Activated T-cell treated with anti-CD3 and anti-CD28 coated beads, Interleukin-2, amount 50 U/mL, for 72 hours (primary cell): ENCODE data around the gene PRKG2. TPM values are rescaled to one million over a fixed set of nuclear protein-coding genes. Genes with fewer than 3 reads are reported as not detected.

ENCODE experiments used
- ATAC-seq, 2 donors: fragments of 150-1000 bp; cut with Tn5 transposase; replicated peaks in 1 of 2; 2 replicates each; pipeline ENCODE4 v1.10.0; 2021; ENCODE audit warnings: moderate library complexity in 2 of 2, mild to moderate bottlenecking in 1 of 2
- DNase-seq, 2 donors: peaks; one replicate each; pipeline ENCODE4 v3.0.0; 2021 to 2022; ENCODE audit warnings: mixed read lengths in 1 of 2
- H3K27ac Mint-ChIP-seq: one replicate; pipeline ENCODE4 v1.8.0; 2022; ENCODE audit warnings: mild to moderate bottlenecking, moderate library complexity, mixed read lengths
- H3K27me3 Mint-ChIP-seq: one replicate; pipeline ENCODE4 v1.8.0; 2022; ENCODE audit warnings: low read depth, mixed read lengths
- H3K36me3 Mint-ChIP-seq, 2 donors: one replicate each; pipeline ENCODE4 v1.8.0; 2022; ENCODE audit warnings: mixed read lengths in 2 of 2, mild to moderate bottlenecking in 1 of 2; ENCODE audit not compliant: insufficient read depth in 2 of 2
- H3K4me1 Mint-ChIP-seq: one replicate; pipeline ENCODE4 v1.8.0; 2022; ENCODE audit warnings: low read depth, mixed read lengths
- H3K4me3 Mint-ChIP-seq, 2 donors: one replicate each; pipeline ENCODE4 v1.8.0; 2022; ENCODE audit warnings: mild to moderate bottlenecking in 2 of 2, mixed read lengths in 2 of 2, moderate library complexity in 2 of 2
- H3K9me3 Mint-ChIP-seq, 2 donors: one replicate each; pipeline ENCODE4 v1.8.0; 2022; ENCODE audit warnings: mixed read lengths in 2 of 2
- total RNA-seq, 2 donors: library from RNA; stranded (reverse); gene quantifications; one replicate each; pipeline ENCODE4 v1.2.3, GENCODE V29; 2022

PRKG2 gene
- total RNA-seq, 2 donors from 2014 or later, result 0.62 TPM; not detected in 1

GRCh38 chr4:81095389-81095788 lies 119.6 kb downstream of the PRKG2 start:
- no peak for DNase-seq
- Mint-ChIP-seq H3K4me1 (no peaks in the 10 kb centered on the region), H3K4me3 (no peak overlapping the region), H3K9me3 (no peaks in the 10 kb centered on the region), H3K36me3 (no peaks in the 10 kb centered on the region), H3K27me3 (no peaks in the 10 kb centered on the region), H3K27ac (no peak overlapping the region)
- ATAC-seq, result no peak

DNA sequence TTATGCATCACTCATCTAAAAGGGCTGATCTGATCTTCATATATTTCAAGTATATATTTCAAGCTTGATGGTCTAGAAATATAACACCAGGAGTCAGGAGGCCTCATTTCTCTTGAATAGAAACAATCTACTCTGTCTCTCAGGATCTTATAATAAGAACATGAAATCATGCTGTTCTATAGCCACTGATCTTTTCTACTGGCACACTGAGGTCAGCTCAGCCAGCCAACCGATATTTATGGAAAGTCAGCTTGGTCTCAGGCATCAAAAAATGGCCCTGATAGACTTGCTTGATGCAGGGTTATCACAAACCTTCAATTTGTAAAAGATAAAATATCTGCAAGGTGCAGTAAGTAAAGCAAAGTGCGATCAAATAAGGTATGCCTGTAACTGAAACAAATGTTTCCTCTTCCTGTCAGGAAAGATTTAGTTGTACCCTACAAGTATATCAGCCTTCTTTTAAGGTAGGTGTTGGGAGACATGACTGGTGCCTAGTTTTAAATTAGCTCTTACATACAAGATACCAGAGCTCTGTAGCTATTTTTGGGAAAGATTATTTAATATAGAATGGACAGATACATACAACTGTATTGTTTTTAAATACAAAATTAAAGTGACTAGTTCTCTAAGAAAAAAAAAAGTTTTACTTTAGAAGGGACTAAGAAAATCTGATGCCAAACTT lies 121.2 kb downstream of the PRKG2 start:
- ATAC-seq (no peak), DNase-seq (no peak)
- H3K4me1 Mint-ChIP-seq, result no peaks in the 10 kb centered on the region
- H3K4me3 Mint-ChIP-seq, result no peak overlapping the region
- no peaks in the 10 kb centered on the region for H3K36me3 Mint-ChIP-seq
- H3K27ac Mint-ChIP-seq, result no peak overlapping the region
- no peaks in the 10 kb centered on the region for H3K9me3 Mint-ChIP-seq
- no peaks in the 10 kb centered on the region for H3K27me3 Mint-ChIP-seq

DNA sequence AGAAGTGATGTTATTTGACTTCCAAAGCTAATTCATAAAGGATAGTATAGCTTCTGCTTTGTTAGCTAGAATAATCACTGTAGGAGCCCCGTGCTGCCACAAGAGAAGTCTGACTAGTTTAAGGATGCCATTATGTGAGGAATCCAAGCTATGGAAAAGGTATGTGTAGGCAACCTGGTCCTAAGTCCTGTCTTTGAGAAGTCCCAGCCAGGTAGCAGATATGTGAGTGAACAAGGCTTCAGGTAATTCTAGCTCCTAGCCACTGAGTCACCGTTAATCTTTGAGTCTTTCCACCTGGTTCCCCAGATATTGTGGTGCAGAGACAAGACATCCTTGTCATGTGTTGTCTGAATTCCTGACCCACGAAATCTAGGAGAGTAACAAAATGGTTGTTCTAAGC lies 129.0 kb downstream of the PRKG2 start:
- DNase-seq, result no peak
- Mint-ChIP-seq H3K27ac (no peak overlapping the region), H3K27me3 (peaks cover 7% of the 10 kb centered on the region), H3K4me1 (no peaks in the 10 kb centered on the region), H3K36me3 (peaks cover 0 to 2% of the 10 kb centered on the region in 2 donors), H3K4me3 (no peak overlapping the region), H3K9me3 (peaks cover 0 to 2% of the 10 kb centered on the region in 2 donors)
- no peak for ATAC-seq

DNA sequence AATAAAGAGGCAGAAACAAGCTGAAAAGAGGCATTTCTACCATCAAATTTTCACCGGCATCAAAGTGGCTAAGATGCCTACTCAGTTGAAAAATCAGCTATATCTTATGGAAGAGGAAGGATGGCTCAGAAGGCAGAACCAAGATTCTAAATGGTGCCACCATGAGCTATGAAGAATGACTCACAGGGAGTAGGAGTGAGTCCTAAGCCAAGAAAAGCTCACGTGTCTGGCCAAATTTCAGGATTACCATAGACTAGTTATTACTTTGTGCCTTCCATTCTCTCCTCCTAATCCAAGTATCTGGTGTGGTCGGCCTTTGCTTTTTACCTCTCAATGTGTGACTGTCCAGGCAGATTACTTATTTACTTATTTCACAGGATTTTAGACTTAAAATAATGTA lies 129.7 kb downstream of the PRKG2 start:
- DNase-seq, result no peak

DNA sequence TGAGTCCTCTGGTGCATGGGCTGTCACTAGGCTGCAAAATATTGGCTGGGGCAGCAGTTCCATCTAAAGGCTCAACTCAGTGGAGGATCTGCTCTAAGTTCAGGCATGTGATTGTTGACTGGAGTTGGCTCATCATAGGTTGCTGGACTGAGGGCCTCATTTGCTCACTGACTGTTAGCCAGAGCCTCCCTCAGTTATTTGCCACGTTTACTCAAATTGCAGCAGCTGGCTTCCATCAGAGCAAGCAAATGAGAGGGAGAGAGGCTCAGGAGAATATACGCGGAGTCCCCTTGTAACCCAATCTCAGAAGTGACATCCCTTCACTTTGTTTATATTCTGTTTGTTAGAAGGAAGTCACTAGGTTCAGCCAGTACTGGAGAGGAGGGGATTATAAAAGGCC lies 130.4 kb downstream of the PRKG2 start:
- H3K4me3 Mint-ChIP-seq, result no peak overlapping the region
- peaks cover 0 to 2% of the 10 kb centered on the region in 2 donors for H3K36me3 Mint-ChIP-seq
- DNase-seq, result no peak
- H3K27me3 Mint-ChIP-seq, result peaks cover 19% of the 10 kb centered on the region
- ATAC-seq, result no peak
- no peak overlapping the region for H3K27ac Mint-ChIP-seq
- H3K9me3 Mint-ChIP-seq, result peaks cover 2 to 6% of the 10 kb centered on the region in 2 donors
- H3K4me1 Mint-ChIP-seq, result no peaks in the 10 kb centered on the region

More for the DNA sequence above, 129.7 kb downstream of the PRKG2 start:
- Mint-ChIP-seq H3K9me3 (peaks cover 2 to 4% of the 10 kb centered on the region in 2 donors), H3K27ac (no peak overlapping the region), H3K4me1 (no peaks in the 10 kb centered on the region), H3K36me3 (peaks cover 0 to 2% of the 10 kb centered on the region in 2 donors), H3K27me3 (peaks cover 12% of the 10 kb centered on the region), H3K4me3 (no peak overlapping the region)
- no peak for ATAC-seq

GRCh38 chr4:81084029-81084428 lies 131.0 kb downstream of the PRKG2 start:
- no peaks in the 10 kb centered on the region for H3K4me1 Mint-ChIP-seq
- H3K27ac Mint-ChIP-seq, result no peak overlapping the region
- H3K9me3 Mint-ChIP-seq, result peaks cover 2 to 6% of the 10 kb centered on the region in 2 donors
- H3K4me3 Mint-ChIP-seq, result no peak overlapping the region
- peaks cover 19% of the 10 kb centered on the region for H3K27me3 Mint-ChIP-seq
- ATAC-seq (no peak), DNase-seq (no peak)
- peaks cover 0 to 2% of the 10 kb centered on the region in 2 donors for H3K36me3 Mint-ChIP-seq

DNA sequence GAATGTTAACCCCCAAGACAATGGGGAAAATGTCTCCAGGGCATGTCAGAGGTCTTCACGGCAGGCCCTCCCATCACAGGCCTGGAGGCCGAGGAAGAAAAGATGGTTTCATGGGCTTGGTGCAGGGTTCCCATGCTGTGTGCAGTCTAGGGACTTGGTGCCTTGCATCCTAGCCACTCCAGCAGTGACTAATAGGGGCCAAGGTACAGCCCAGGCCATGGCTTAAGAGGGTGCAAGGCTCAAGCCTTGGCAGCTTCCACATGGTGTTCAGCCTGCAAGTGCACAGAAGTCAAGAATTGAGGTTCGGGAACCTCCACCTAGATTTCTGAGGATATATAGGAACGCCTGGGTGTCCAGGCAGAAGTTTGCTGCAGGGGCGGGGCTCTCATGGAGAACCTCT lies 133.9 kb downstream of the PRKG2 start:
- H3K27me3 Mint-ChIP-seq, result peaks cover 19% of the 10 kb centered on the region

GRCh38 chr4:81071013-81071412 lies 144.0 kb downstream of the PRKG2 start:
- no peak overlapping the region for H3K27ac Mint-ChIP-seq
- H3K36me3 Mint-ChIP-seq, result no peaks in the 10 kb centered on the region
- no peak for ATAC-seq
- H3K4me1 Mint-ChIP-seq, result no peaks in the 10 kb centered on the region
- H3K9me3 Mint-ChIP-seq, result no peaks in the 10 kb centered on the region
- H3K4me3 Mint-ChIP-seq, result no peak overlapping the region
- H3K27me3 Mint-ChIP-seq, result peaks cover 24% of the 10 kb centered on the region
- DNase-seq, result no peak

More for the DNA sequence above, 133.9 kb downstream of the PRKG2 start:
- Mint-ChIP-seq H3K4me1 (no peaks in the 10 kb centered on the region), H3K27ac (no peak overlapping the region), H3K36me3 (peaks cover 0 to 2% of the 10 kb centered on the region in 2 donors), H3K9me3 (peaks cover 2 to 6% of the 10 kb centered on the region in 2 donors), H3K4me3 (no peak overlapping the region)
- no peak for DNase-seq
- no peak for ATAC-seq

DNA sequence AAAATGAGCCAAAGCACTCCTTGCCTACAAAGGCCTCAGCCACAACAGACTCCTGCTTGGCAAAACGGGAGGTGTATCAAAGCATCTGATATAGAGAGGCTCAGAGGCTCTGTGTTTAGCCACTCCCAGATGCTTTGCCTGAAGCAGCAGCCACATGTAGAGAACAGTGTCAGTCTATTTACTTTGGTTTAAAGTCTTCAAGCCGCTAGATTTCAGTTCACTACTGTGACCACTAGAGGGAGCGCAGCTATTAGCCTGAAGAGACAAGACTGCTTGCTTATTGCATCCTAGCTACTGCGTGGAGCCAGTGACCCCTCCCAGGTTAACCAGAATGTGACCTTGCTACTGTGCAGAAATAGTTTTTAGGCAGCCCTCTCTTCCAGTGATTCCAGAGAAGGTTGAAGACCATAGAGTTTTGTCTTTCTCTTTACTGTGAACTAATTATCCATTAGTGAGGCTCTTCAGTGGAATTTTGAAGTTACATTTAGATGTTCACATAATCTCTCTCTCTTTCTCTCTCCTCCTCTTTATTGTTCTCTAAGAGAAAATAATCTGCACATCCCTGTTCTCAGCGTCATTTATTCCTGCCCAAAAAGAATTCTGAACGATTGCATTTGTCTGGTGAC lies 145.2 kb downstream of the PRKG2 start:
- ATAC-seq (peak; percentile 60), DNase-seq (peak; percentile 45 to 56)
- Mint-ChIP-seq H3K4me3 (no peak overlapping the region), H3K36me3 (no peaks in the 10 kb centered on the region), H3K9me3 (no peaks in the 10 kb centered on the region), H3K27me3 (peaks cover 13% of the 10 kb centered on the region), H3K27ac (no peak overlapping the region), H3K4me1 (no peaks in the 10 kb centered on the region)

DNA sequence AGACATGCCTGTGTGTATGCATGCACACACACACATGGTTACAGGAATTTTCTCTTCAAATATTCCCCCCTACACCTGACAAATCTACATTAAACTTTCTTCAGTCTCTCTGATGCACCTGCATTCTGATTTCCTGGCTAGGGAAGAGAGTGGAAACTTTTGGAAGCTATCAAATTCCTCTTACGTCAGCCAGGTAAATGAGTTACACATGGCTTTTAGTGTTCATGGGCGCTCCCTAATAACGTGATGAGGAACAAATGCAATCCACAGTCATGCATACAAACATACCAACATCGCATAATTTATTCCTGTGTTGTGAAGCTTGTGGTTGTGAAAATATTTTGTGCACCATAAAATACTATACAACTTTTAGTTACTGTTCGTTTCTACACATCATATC lies 149.6 kb downstream of the PRKG2 start:
- Mint-ChIP-seq H3K4me1 (no peaks in the 10 kb centered on the region), H3K36me3 (no peaks in the 10 kb centered on the region), H3K27me3 (peaks cover 12% of the 10 kb centered on the region), H3K9me3 (no peaks in the 10 kb centered on the region), H3K4me3 (no peak overlapping the region), H3K27ac (no peak overlapping the region)
- DNase-seq (no peak), ATAC-seq (no peak)

GRCh38 chr4:81062001-81062400 lies 153.0 kb downstream of the PRKG2 start:
- Mint-ChIP-seq H3K9me3 (no peaks in the 10 kb centered on the region), H3K4me1 (no peaks in the 10 kb centered on the region), H3K27ac (no peak overlapping the region), H3K27me3 (peaks cover 12% of the 10 kb centered on the region), H3K36me3 (no peaks in the 10 kb centered on the region), H3K4me3 (no peak overlapping the region)
- no peak for ATAC-seq
- DNase-seq, result no peak

DNA sequence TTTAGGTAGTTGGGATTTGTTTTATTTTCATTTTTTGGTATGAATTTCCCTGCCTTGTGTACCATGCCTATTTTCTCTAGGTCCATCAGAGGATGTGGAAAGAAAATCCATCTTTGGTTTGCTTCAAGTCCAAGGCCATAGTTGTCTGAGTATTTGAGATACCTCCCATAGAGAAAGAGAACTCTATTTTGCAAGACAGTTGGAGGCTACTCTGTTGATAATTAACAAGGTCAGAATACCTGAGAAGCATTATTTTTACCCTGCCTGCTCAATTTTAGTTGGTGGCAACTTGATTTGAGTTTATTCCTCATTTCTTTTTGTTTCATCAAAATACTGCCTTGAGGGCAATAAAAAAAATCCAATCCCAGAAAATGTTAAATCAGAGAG lies 153.7 kb downstream of the PRKG2 start:
- Mint-ChIP-seq H3K4me1 (no peaks in the 10 kb centered on the region), H3K9me3 (no peaks in the 10 kb centered on the region)
- no peak for ATAC-seq

DNA sequence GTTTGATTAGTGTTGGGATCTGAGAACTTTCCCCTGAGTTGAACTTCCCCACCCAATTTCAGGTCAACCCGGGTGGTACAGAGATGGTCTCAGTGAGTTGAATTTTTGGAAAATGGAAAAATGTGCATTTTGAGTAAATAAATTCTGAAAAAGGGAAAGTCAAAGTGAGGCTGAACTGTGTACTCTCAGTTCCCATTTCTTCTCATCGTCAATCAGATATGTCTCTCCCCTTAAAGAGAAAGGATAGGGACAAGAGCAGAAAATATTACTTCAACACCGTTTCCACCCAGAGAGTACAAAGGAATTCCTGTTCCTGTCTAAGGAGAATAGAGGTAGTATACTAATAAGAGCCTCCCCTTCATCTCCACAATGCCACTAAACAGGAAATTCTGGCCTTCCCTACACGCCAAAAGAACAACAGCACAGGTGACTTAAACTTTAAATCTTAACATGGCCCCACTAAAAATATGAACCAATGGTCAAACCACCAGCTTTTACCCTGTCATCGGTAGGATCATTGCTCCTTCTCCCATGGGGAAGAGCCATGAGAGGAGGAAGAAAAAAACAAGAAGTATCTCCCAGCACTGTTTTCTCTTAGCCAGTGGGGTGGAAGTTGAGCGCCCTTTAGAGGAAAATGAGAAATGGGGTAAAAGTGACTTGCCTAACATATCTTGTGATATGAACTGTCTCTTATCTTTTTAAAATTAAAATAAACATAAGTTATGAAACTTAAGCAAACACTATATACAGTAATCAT lies 154.3 kb downstream of the PRKG2 start:
- no peaks in the 10 kb centered on the region for H3K4me1 Mint-ChIP-seq
- DNase-seq, result no peak
- no peak for ATAC-seq
- H3K9me3 Mint-ChIP-seq, result no peaks in the 10 kb centered on the region
- H3K36me3 Mint-ChIP-seq, result no peaks in the 10 kb centered on the region
- H3K27me3 Mint-ChIP-seq, result peaks cover 12% of the 10 kb centered on the region
- H3K4me3 Mint-ChIP-seq, result no peak overlapping the region
- no peak overlapping the region for H3K27ac Mint-ChIP-seq

More for the DNA sequence above, 153.7 kb downstream of the PRKG2 start:
- no peak overlapping the region for H3K27ac Mint-ChIP-seq
- H3K4me3 Mint-ChIP-seq, result no peak overlapping the region
- H3K36me3 Mint-ChIP-seq, result no peaks in the 10 kb centered on the region
- H3K27me3 Mint-ChIP-seq, result peaks cover 12% of the 10 kb centered on the region
- DNase-seq, result no peak
